Head of caudate nucleus (tissue), 42 donors: ENCODE measurements around the gene CCNB3.

Experiments
- DNase-seq, 42 donors: peaks; one replicate each; pipeline versions ENCODE4 v3.0.0 to v3.0.0-alpha.2; 2020 to 2021; ENCODE audit warnings: mixed read lengths in 7 of 42
- intact Hi-C: fragments of 100-400 bp; cut with DNase I; formaldehyde crosslinking; loops from one replicate; pipeline ENCODE4 v1.15.0; 2022

The CCNB3 gene

DNA sequence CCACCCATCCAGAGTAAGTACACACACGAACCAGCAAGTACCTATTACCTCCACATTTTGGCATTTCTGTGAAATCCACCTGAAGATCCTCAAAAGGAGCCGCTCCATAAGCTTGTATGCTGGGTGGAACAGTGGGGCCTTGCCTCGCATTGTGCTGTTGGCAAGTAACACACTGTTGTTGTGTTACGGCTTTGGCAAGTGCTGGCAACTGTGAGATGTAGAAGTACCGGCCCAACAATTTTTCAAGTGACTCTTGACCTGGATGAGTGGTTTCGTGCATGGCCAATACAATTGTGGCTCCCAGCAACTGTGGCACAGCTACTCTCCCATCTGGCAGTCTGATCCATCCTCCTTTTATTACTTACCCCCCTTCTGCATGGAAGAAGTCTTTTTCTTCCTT lies 128.7 kb downstream of the CCNB3 start:
- DNase-seq: no peak
- intact Hi-C loops: no loop called here

DNA sequence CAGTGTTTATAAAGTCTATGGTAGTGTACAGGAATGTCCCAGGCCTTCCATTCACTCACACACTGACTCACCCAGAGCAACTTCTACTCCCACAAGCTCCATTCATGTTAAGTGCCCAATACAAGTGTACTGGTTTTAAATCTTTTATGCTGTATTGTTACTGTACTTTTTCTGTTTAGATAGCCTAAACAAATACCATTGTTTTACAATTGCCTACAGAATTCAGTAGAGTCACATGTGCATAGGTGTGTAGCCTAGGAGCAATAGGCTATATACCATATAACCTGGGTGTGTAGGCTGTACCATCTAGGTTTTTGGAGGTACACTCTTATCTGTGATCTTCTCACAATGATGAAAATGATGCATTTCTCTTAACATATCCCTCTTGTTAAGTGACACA lies 139.4 kb downstream of the CCNB3 start:
- no peak for DNase-seq
- intact Hi-C loops: no loop called here

DNA sequence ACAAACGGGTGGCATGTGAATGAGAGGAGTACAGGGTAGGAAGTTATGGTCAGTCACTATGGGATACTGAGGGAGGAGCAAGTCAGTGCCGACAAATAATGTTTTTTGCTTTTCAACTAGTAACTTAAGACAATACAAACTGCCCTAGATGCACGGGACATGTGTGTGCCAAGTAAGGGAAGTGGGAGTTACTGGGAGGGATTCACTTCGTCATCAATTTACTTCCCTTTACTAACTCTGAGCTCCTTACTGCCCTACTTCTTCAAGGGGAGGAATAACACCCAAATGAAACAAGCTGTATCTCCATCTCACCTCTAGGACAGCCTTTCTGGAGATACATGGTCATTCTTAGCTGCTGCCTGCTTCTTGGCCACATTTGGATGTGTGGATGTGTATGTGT lies 168.4 kb downstream of the CCNB3 start:
- intact Hi-C loops: no loop called here
- DNase-seq: no peak

DNA sequence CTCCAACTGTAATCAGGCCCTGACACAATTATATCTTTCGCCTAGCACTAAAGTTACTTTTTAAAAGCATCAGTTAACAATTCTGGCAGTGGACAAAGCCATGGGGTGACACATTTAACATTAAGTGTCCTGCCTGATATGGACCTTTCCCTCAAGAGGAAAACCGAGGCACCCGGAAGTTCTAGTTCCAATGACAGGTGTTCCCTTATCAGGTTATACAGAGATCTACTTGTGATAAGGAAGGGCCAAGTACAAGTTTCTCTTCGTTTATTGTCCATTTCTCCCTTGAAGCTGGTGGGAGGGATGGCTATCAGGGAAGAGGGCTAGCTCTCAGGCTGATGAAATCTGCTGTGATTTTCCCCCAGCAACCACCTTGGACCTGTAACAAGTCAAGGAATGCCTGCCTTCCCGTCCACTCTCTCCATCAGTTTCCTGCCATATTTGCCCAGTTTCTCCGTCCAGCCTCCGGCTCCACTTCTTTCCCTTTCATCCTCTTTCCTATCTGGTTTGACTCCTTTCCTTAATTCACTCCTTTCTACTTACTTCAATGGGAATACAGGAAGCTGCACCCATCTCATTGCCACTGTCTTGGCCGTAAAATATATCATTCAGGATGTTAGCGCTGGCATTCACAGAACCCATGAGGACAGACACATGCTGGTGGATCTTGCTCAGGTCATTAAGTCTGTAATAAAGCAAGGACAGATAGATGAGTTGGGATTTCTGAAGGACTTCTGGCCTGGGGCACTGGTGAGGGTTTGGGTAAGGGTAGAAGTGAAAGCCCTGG lies 171.1 kb downstream of the CCNB3 start:
- intact Hi-C loops: no loop called here
- no peak for DNase-seq

DNA sequence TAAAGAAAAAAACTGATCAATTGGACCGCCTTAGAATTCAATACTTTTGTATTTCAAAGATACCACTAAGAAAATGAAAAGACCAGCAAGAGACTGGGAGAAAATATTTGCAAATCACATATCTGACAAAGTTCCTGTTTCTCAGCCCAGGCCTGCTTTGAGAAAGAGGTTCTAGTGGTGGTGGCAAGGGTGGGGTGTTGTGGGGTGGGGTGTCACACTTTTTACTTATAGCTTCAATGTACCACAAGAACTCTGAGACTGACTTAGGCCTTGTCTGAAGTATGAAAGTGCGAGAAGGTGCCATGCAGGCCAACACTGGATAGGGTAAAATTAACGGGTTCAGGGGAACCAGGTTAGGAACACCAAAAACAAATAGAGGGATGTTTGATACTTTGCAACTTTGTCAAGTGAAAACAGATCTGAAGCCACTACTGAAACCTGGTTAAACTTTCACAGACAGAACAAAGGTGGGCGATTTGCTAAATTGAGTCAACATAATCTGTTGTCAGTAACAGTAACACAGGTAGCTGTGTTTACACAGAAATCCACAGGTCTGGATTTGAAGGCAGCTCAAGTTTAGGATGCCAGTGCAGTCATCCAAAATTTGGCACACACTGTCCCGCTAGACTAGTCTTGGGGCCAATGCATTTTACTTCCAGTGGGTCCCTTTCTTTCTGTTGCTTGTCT lies 177.3 kb downstream of the CCNB3 start:
- intact Hi-C loops: no loop called here
- DNase-seq: no peak

DNA sequence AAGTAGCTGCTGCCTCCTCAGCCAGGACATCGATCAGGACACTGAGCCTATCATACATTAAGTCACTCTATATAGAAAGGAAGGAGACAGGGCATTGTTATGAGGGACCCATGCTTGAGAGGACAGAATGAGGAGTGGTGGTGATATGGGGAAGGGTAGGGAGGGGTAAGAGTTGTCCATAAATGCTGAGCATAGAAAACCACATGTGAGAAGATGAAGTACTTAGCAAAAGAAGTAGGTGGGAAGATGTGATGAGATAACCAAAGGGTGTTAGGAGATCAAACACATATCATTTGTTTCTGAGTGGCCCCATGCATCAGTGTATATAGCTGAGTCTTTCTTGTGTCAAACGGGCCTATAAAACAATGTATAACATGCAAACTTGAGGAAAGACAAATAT lies 182.0 kb downstream of the CCNB3 start:
- no peak for DNase-seq
- intact Hi-C loops: no loop called here

- intact Hi-C loops: no loop called here
- DNase-seq: no peak
Measured at GRCh38 chrX:50393902-50394301, 189.3 kb downstream of the CCNB3 start.
